ENCODE results near the gene ZBTB17.
A peak's percentile ranks its signal among the peaks of the same experiment; 100 is the strongest.
"Not testable (repeated sequence)": the region's sequence is repeated elsewhere in the genome, so short reads cannot be mapped to it uniquely, and the experiment has no call there.

The ZBTB17 gene

DNA sequence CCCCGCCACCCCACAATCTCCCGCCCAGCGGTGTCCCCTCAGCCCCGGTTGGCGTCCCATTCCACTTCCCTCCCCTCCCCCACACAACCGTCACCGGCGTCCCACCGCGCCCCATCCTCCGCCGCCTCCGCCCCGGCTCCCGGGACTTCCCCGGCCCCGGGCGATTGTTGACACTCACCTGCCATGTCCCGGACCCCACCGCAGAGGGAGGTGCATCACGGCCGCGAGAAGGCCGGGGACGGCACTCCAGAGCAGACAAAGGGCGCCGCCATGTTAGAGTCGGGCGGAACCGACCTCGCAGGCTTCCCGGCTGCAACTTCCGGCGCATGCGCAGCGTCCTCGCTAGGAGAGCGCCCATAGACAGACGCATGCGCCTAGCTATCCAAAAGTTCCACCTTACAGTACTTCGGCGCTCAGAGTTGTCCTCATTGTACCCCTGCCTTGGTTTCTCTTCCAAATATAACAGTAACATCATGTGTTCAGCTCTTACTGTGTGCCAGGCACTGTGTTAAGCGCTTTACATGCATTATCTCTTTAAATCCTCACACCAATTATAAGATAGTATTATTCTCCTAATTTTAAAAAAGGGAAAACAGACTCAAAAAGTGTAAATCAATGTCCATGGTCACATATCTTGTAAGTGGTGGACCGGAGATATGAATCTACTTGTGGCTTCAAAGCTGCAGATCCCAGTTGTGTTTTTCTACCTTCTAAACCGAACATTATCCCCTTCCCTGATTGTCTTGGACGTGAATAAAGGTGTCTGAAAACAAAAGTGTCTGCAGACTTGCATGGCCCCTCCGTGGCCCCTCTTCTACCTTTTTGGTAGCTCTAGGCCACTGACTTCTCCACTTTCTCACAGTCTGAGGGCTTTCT lies at the start of gene ZBTB17:
Gene ZBTB17 (minus strand): TSS at position 297 of the 876 bp plus-strand sequence. CDS start 27,606 bp downstream, outside the sequence.
- Mint-ChIP-seq H3K36me3 (ENCODE audit: low read depth) (peaks cover 25% of the 10 kb centered on the region), H3K9me3 (peaks cover 36% of the 10 kb centered on the region), H3K27ac (peak within 1 kb of the TSS; percentile 72), H3K4me1 (peaks cover 18% of the 10 kb centered on the region), H3K27me3 (ENCODE audit: low read depth, poor library complexity) (peaks cover 2% of the 10 kb centered on the region), H3K4me3 (peak within 1 kb of the TSS; percentile 91)
- peak; percentile 96 for DNase-seq
- TF ChIP-seq CTCF (IDR thresholded peaks at IDR 0.05), result no peak

DNA sequence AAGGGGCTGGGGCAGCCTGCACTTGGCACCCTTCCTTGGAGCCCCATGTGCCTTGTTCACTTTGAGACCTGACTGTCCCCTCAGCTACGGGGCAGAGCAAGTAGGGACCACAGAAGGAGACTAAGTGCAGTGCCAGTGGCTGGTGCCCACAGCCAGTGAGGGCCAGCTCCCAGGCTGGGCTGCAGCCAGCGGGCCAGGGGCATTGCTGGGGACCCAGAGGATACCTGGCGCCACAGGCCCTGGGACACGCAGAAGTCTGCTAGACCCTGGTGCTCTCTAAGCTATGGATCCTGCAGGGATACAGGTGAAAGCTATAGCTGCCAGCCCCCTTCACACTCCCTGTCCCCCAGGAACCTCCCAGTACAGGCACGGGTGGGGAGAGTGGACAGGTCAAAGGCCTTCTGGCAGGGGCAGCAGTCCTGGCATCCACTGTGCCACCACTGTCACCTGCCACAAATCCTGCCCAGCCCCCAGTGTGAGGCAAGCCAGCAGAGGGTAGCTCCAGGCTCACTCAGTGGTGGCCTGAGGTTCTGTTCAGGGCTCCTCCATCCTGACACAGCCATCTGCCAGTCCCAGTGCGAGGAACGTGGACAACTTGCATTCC lies 47.3 kb upstream of the ZBTB17 start:
- Mint-ChIP-seq H3K27ac (no peak overlapping the region), H3K36me3 (ENCODE audit: low read depth) (no peaks in the 10 kb centered on the region), H3K27me3 (ENCODE audit: low read depth, poor library complexity) (peaks cover 37% of the 10 kb centered on the region), H3K4me1 (peaks cover 40% of the 10 kb centered on the region), H3K9me3 (no peaks in the 10 kb centered on the region), H3K4me3 (no peak overlapping the region)
- no peak for TF ChIP-seq CTCF (IDR thresholded peaks at IDR 0.05)
- no peak for DNase-seq

DNA sequence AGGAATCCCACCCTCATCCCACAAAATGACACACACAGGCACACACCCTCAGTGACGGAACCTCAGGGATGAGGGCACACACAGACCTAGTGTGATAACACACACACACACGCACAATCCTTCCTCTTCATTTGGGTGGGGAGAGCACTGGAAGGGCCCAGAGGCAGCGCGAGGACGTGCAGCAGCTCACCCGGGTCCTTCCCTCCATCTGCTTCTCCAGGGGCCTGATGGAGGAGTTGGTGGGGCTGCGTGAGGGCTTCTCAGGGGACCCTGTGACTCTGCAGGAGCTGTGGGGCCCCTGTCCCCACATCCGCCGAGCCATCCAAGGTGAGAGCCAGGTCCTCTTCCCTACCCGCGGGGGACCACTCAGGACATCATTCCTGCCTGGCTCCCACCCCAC lies 46.5 kb upstream of the ZBTB17 start:
- Mint-ChIP-seq H3K27ac (no peak overlapping the region), H3K27me3 (ENCODE audit: low read depth, poor library complexity) (peaks cover 37% of the 10 kb centered on the region), H3K9me3 (no peaks in the 10 kb centered on the region), H3K36me3 (ENCODE audit: low read depth) (no peaks in the 10 kb centered on the region), H3K4me3 (no peak overlapping the region), H3K4me1 (peaks cover 42% of the 10 kb centered on the region)
- DNase-seq, result no peak
- no peak for TF ChIP-seq CTCF (IDR thresholded peaks at IDR 0.05)

DNA sequence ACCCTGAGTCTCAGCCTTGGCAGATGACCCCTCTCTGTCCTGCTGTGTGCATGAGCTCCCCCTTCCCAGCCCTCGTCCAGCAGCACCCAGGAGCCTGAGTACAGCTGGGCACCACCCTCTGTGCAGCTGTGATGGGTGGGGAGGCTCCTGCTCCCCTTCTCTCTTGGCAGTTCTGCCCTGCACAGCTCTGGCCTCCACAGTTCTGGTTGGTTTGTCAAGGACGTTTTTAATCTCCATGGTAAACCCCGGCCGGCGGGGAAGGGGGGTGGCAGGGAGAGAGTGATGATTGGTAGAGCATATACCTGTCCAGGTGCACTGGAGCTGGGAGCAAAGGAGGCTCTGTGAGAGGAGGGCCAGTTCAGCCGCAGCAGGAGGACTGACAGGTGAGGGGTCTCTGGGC lies 45.8 kb upstream of the ZBTB17 start, which contains the start of gene CLCNKA:
Gene CLCNKA (plus strand): TSS at position 356 of the 400 bp plus-strand sequence. CDS start 584 bp downstream, outside the sequence.
- no peak within 1 kb of the TSS for H3K27ac Mint-ChIP-seq
- no peak for DNase-seq
- peaks cover 37% of the 10 kb centered on the region for H3K27me3 Mint-ChIP-seq (ENCODE audit: low read depth, poor library complexity)
- no peak within 1 kb of the TSS for H3K4me3 Mint-ChIP-seq
- no peak for TF ChIP-seq CTCF (IDR thresholded peaks at IDR 0.05)
- H3K36me3 Mint-ChIP-seq (ENCODE audit: low read depth), result no peaks in the 10 kb centered on the region
- H3K9me3 Mint-ChIP-seq, result no peaks in the 10 kb centered on the region
- peaks cover 42% of the 10 kb centered on the region for H3K4me1 Mint-ChIP-seq

- DNase-seq; H3K4me3 Mint-ChIP-seq; H3K36me3 Mint-ChIP-seq (ENCODE audit: low read depth); H3K9me3 Mint-ChIP-seq; H3K27ac Mint-ChIP-seq: not testable (repeated sequence)
- peaks cover 36% of the 10 kb centered on the region for H3K27me3 Mint-ChIP-seq (ENCODE audit: low read depth, poor library complexity)
- peaks cover 43% of the 10 kb centered on the region for H3K4me1 Mint-ChIP-seq
Measured at GRCh38 chr1:16020878-16021277, 45.0 kb upstream of the ZBTB17 start.

GRCh38 chr1:16020325-16020724 lies 44.4 kb upstream of the ZBTB17 start:
- Mint-ChIP-seq H3K27me3 (ENCODE audit: low read depth, poor library complexity) (peaks cover 37% of the 10 kb centered on the region), H3K4me3 (no peak overlapping the region), H3K36me3 (ENCODE audit: low read depth) (no peaks in the 10 kb centered on the region), H3K27ac (no peak overlapping the region), H3K9me3 (no peaks in the 10 kb centered on the region), H3K4me1 (peaks cover 48% of the 10 kb centered on the region)
- no peak for DNase-seq
- no peak for TF ChIP-seq CTCF (IDR thresholded peaks at IDR 0.05)

Measured in nephron progenitor cell (in vitro differentiated cells).